D721Med (cell line): Measurements from ENCODE around the gene PLIN1.

ENCODE experiments used
- DNase-seq: peaks from one replicate; pipeline ENCODE4 v3.0.0; 2011; ENCODE audit warnings: low spot score; ENCODE audit not compliant: insufficient read length
- FAIRE-seq: peaks from 2 replicates; lab custom pipeline; 2011; peaks lifted over from hg19 to GRCh38; lab: Jason Lieb, UNC
- CTCF ChIP-seq: IDR thresholded peaks from 2 replicates; pipeline ENCODE4 v1.5.1; 2012; ENCODE audit warnings: mild to moderate bottlenecking, control low read depth; ENCODE audit not compliant: insufficient read depth; ENCODE audit errors: missing control alignments

The PLIN1 gene

GRCh38 chr15:89632563-89633430, 46.4 kb downstream of the PLIN1 start:
- no peak for TF ChIP-seq CTCF
- DNase-seq (no peak), FAIRE-seq (no peak)

- TF ChIP-seq CTCF, result no peak
- FAIRE-seq (no peak), DNase-seq (no peak)
Measured at GRCh38 chr15:89631902-89632264, 47.3 kb downstream of the PLIN1 start.

GRCh38 chr15:89630974-89631901, 47.9 kb downstream of the PLIN1 start:
- no peak for DNase-seq
- TF ChIP-seq CTCF, result no peak
- no peak for FAIRE-seq

GRCh38 chr15:89630260-89630659, 48.9 kb downstream of the PLIN1 start:
- FAIRE-seq (no peak), DNase-seq (no peak)
- TF ChIP-seq CTCF, result no peak

GRCh38 chr15:89629829-89630228, 49.3 kb downstream of the PLIN1 start:
- DNase-seq (no peak), FAIRE-seq (no peak)
- TF ChIP-seq CTCF, result no peak

GRCh38 chr15:89628806-89629715, 50.1 kb downstream of the PLIN1 start:
- no peak for TF ChIP-seq CTCF
- no peak for FAIRE-seq
- no peak for DNase-seq
